Measurements from ENCODE around the gene VPS13A.

VPS13A gene

DNA sequence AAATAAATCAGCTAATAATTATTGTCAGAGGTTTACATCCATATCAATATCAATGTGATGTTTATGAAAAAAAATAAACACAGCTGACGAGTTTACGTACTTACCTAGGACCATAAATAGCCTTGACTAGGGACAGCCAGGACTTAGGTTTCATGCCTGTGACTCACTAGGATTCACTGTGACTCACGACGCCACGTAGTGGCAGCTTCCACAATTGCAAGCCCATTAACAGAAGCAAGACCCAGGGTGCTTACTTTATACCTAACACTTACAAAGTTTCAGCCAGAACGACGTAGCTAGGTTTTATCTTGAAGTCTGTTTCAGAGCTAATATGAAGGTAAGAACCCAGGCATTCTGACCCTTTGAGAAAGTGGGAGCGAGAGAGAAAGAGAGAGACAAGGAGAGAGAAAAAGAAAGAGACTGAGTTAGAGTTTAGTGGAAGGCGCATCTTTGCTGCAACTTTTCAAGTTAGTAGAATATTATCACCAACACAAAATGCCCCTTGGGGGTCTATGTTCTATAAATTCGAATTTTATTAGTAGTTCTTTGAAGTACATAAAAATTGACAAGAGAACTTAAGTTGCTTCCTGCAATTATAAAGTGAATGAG, 279.6 kb downstream of the VPS13A start:
- DNase-seq = peak in 43 of 51 donors; percentile 3 to 86 (median 57)

DNA sequence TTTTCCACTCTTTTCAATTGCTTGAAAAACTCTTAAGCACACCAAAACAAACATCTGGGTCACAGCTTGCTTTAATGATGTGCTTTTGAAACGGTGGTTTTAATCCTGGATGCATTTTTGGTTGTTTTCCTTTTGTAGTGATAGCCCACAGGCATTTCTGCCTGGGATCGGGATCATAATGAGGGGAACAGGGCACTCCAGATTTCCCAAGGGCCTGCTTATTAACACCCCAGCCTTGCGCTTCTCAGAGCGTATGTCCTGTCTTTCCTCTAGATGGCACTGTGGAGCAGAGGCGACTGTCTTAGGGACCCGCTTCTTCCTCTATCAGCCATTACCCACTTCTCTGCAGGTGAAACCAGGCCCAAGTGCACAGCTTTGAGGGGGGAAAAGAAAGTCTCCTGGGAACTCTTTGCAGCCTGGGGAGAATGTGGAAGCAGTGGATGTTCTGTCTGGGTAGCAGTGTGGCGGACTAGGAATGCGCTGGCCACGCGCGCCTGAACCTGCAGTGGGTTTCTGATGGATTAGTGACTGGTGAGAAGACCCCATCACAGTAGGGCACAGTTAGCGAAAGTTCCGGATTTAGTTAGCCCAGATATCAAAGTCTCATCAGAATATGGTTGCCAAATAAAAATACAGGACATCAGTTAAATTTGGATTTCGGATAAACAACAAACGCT, 280.7 kb downstream of the VPS13A start:
- DNase-seq = peak in 36 of 51 donors; percentile 3 to 74 (median 36)

DNA sequence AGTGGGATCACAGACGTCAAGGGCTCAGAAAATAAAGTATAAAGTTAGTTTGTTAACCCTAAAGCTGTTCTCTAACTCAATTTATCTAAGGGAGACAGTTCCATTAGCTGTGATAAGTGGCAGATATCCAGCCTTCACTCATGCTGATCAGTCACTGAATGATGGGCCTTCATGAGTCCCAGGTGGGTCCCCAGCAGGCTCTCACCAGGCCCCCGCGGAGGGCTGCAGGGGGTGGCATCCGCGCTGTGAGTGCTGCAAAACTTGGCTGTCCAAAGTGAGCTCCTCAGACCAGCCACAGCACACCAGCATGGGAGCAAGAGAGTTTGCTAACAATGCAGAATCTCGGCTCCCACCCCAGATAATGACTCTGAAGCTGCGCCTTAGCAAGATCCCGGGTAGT, 283.6 kb downstream of the VPS13A start:
- no peak for DNase-seq

DNA sequence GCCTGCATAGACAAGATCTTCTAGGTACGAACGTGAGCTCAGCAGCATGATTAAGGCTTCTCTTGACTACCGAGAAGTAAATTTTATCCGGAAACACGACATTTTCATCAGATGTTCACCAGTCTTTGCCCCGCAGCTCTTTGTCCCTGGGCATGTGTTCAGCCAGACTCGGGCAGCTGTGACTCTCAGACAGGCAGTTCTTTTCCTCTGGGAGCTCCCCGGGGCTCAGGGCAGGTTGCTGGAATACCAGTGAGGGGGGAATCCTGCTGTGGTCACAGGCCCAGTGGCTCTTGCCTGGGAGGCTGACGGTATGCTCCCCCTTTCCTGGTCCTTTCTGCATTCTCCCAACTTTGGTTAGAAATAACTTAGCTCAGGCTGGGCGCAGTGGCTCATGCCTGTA, 284.7 kb downstream of the VPS13A start:
- DNase-seq = no peak

DNA sequence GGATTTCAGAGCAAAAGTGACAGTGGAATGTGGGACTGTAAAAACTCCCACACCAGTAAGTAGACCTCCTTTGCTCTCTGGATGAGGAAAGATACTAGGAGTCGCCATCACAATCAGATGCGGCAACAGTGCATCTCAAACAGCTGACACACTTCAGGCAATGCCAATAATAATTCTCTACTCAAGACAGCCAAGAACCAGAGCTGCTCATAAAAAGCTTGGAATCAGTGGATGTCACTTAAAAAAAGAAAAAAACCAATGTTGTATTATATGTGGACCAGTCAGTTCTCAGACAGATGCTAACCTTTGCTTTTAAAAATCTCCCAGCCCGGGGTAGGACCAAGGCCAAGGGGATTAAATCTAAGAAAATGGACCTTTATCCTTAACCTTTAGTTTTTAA, 285.8 kb downstream of the VPS13A start:
- no peak for DNase-seq

DNA sequence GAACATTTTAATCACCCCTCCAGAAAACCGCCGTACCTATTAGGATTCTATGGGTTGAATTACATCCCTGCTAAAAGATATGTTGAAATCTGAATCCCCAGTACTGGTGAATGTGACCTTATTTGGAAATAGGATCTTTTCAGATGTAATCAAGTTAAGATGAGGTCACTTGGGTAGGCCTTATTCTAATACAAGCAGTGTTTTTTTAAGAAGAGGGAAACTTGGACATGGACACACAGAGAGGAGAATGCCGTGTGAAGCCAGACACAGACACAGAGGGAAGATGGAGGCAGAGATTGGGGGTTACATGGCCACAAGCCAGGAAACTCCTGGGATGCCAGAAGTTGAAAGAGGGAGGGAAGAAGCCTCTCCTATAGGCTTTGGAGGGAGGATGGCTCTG, 287.3 kb downstream of the VPS13A start:
- no peak for DNase-seq

DNA sequence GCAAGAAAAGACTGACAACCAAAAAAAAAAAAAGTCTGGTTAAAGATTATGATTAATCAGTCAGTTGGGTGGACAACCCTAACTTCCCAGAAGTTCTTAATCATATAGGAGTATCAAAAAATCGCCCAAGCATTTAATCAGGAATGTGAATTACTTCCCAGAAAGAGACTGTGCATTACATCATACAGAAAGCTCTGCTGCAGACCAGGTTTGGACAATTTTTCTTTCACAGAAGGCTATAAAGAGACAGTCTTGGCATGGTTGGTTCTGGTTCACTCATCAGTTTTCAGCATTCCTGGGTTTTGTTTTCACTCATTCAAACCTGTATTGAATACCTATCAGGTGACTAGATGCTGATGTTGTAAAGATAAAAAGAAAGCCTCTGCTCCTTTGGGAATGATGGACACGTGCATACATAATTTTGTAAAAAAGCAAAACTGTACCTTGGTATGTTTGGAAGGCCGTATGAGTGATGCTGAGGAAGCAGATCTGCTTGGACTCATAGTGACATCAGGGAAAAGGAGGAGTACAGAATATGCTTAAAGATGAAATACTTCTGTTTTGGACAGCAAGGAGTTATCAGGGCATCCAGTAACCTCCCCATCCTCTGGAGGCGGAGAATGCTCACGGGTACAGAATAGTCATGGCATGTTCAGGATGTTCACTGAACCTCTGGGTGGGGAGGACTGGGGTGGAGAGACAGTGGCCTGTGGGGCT, 292.3 kb downstream of the VPS13A start:
- DNase-seq = no peak

Data from hypothalamus (tissue), 51 donors.